Vagina (tissue), 2 donors: ENCODE data around the gene VIPR1.

Source experiments
- POLR2A ChIP-seq, 2 donors: fragments of 450-650 bp; IDR thresholded peaks; one replicate each; pipeline ENCODE4 v1.6.1; 2017; ENCODE audit warnings: antibody characterized with exemption in 2 of 2, mild to moderate bottlenecking in 2 of 2, moderate library complexity in 2 of 2
- TF ChIP-seq, protein P1 (sequence below), 3 experiments: fragments of 450-650 bp in 2 of 3; fragments of 200-600 bp in 1 of 3; sonication (generic) in 1 of 3; IDR thresholded peaks; one replicate each; pipeline ENCODE4 v1.5.1; 2017 to 2019; ENCODE audit warnings: antibody characterized with exemption in 3 of 3, mild to moderate bottlenecking in 2 of 3, moderate library complexity in 2 of 3

DNA sequence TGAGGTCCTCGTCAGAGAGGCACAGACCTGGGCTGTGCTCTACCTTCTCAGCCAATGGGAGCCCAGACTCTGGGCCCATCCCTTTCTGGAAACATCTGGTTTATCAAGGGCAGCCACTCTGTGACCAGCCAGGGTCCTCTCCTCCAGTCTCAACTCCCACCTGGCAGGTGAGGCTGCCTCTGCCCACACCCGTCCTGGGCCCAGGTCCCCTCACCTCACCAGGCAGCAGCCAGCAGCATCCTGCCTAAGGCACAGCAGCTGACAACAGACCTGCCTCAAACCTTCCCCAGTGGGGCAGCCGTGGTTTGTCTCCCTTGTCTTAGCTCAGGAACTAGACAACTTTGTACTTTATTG is 8.7 kb upstream of the VIPR1 start:
- TF ChIP-seq, protein P1, sequence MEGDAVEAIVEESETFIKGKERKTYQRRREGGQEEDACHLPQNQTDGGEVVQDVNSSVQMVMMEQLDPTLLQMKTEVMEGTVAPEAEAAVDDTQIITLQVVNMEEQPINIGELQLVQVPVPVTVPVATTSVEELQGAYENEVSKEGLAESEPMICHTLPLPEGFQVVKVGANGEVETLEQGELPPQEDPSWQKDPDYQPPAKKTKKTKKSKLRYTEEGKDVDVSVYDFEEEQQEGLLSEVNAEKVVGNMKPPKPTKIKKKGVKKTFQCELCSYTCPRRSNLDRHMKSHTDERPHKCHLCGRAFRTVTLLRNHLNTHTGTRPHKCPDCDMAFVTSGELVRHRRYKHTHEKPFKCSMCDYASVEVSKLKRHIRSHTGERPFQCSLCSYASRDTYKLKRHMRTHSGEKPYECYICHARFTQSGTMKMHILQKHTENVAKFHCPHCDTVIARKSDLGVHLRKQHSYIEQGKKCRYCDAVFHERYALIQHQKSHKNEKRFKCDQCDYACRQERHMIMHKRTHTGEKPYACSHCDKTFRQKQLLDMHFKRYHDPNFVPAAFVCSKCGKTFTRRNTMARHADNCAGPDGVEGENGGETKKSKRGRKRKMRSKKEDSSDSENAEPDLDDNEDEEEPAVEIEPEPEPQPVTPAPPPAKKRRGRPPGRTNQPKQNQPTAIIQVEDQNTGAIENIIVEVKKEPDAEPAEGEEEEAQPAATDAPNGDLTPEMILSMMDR (IDR thresholded peaks at IDR 0.05) = no peak
- no peak for TF ChIP-seq POLR2A (IDR thresholded peaks at IDR 0.05)
